Dedifferentiated amniotic fluid mesenchymal stem cell (primary cell): Measurements from ENCODE around the gene ZNFX1.

Experiments used
- DNase-seq: peaks from one replicate; pipeline ENCODE4 v3.0.0-alpha.2; 2016; ENCODE audit errors: extremely low spot score

ZNFX1 gene

DNA sequence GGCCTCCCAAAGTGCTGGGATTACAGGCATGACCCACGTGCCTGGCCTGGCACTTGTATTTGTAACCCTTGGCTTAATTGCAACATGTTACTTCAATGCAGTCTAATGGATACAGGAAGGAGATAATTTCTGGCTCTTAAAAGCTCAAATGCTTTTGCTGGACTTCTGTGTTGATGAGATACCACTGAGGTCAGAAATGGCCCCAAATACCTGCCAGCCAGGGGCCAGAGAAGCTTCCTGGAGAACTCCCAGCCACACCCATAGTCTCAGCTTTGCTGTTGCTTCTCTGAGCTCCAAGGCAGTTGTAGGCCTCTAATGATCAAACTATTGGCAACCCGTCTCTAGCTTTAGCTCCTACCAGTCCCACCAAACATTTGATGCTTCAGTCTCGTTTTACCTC, 14.2 kb upstream of the ZNFX1 start:
- no peak for DNase-seq

DNA sequence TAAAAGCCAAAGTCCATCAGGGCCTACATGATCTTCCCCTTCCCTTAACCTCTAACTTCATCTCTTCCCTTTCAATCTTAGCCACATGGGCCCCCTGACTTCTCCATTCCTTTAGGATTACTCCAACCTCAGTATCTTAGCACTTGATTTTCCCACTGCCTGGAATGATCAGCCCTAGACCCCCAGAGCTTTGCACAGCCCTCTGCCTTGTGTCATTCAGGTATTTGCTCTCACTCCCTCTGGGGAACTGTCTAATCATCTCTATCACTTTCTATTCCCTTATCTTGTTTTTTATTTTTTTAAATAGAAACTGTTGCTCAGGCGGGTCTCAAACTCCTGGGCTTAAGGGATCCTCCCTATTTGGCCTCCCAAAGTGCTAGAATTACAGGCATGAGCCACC, 13.3 kb upstream of the ZNFX1 start:
- DNase-seq: no peak

DNA sequence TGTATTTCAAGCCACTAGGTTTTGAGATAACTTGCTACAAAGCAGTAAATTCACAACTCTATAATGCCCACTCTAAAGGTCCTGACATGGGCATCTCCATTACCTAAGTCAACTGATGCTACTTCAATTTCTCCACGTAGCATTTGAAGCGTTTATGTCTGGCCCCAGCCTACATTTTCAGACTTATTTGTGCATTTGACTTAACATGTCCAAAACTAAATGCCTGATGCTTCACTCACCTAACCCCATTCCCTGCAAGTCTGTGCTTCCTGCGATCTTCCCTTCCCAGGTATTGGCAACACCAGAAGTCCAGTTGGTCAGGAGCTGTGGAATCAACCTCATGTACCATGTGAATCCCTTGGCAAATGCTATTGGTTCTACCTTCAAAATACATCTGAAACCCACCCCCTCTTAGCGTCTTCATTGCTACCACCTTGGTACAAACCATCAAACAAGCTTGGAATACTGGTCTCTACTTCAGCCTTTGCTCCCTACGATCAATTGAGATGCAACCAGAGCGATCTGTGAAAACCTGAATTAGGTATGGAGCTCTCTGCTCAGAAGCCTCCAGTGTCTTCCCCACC, 12.8 kb upstream of the ZNFX1 start:
- DNase-seq: no peak

DNA sequence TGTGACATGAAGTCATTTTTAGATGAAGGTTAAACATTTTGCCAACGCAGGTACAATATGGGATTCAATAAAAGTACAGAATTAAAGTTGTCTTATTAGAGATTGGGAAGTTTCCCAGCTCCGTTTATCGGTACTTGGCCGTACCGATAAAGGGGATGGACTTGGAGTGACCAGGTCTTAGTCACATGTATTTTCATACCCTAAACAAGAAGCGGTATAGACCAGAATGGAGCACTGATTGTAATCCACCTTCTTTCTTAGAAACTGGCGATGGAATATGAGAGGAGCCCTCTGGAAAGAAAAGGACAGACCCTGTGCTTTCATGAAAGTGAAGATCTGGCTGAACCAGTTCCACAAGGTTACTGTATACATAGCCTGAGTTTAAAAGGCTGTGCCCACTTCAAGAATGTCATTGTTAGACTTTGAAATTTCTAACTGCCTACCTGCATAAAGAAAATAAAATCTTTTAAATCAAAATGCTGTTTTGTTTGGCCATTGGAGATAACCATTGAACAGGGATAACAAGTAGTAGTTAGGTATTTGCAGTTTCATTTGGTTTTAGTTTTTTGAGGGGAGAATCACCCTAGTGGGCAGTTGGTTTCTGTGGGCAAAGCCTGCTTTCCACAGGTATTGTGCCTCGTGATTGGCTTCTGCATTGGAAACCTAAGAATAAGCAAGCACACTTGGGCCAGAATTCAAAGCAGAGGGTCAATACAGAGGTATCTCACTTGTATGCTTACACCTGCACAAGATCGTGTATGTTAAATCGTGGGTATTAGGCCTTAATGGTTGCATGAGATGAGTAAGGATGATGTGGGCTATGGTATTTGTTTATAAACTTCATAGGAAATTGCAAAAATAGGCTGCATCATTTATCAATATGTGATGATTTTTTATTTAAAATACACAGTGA, 11.2 kb upstream of the ZNFX1 start:
- no peak for DNase-seq

DNA sequence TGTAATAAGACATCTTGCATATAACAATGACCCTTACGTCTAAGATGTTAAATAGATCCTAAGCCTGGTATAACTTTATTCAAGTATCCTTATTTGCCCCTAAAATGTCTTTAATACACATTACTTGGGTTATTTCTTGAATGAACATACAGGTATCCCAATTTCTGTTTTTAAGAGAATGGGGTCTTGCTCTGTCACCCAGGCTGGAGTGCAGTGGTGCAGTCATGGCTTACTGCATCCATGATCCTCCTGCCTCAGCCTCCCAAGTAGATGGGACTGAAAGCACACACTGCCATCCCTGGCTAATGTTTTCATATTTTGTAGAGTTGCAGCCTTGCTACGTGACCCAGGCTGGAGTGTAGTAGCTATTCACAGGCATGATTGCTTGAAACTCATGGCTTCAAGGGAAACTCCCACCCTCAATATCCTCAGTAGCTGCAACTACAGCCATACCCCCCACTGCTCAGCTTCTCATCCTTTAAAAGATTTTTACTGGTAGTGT, 10.4 kb upstream of the ZNFX1 start:
- no peak for DNase-seq

DNA sequence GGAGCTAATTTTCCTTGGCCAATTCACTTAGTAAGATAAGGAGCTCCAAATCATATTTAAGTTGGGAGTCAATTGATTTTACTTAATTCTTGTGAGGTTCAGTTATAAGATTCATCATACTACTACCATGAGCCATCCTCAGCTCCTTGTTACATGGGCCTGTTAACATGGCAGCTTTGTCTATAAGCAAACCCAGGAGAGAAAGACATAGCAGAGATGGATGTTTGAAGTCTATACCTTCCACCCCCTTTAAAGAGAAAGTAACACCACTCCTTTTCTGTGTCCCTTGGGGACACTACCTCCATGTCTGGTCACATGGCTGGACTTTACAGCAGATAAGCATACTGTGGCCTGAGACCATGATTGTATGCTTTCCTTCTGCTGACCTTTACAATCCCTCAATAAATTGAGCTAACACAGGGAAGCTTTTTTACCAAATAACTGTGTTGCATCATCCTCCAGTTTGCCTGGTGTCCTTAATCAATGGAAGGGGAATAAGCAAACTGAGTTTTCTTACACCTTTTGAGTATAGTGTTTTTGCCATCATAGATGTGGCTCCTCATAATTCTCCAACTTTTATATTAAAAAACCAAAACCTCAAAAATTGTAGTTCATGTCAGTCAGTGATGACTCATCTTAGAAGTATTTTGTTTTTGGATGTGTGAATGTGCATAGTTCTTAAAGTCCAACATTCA, 9.8 kb upstream of the ZNFX1 start:
- DNase-seq: peak; percentile 70

DNA sequence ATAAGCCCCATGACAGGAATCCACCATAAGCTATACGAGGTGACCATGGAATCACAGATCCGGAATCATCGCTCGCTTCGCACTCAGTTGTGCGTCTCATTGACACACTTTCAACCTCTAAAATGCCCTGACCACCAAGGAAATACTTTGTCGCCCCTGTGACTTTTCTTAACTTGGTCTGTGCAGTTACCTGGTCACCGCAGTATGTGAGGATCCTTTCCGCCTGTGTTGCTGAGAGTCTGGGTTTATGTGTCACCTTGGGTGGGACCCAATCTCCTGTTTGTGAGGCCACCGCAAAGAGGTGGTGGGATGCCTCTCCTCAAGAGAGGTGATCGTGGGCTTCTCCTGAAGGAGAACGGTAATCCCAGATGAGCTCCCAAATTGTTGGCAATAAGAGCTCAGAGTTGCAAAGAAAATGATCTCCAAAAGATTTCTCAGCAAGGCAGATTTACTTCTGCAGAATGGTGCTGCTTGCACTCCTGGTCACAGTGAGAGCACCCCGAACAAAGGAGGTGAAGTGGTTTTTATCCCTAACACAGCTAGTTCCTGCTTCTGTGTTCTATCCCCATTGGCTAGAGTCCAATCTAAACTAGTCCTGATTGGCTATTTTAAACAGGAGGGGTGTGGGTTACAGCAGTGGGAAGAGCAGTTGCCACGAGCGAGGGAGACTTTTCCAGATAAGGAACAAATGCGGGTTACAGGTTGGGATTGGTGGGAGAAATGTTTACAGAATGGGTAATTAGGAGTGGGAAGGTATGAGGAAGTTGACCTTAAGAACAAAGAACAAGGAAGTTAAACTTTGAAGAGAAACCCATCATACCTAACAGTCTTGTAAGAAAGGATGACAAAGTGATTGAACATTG, 9.1 kb upstream of the ZNFX1 start:
- DNase-seq: no peak

DNA sequence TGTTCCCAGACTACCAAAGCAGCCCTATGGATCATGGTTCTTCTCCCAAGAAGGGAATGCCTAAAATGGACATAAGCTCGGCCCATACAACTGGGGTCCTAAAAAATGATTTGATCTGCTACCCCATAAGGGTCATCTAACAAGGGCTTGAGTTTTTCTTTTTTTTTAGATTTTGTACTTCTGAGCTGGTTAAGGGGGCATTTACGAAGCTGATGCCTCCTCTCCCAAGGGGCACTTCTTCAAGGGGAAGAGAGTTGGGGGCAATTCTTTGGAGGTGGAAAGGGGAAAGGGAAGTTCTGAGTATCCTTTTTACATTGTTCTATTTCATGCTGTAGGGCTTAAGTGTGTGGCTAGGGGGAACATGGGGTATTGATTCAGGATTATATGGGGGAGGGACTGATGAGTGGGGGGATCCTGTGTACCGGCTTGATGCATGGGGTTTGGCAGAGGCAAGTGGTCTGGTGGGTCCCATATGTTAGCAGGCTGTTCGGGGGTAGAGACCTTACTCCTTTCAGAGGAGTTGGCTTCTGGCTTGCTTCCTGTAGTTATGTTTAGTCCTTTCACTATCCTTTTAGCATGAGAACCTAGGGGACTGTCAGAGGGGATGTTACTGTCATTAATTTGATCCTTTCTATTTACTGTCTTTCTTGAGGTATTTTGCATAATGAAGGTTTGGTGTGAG, 8.1 kb upstream of the ZNFX1 start:
- no peak for DNase-seq

DNA sequence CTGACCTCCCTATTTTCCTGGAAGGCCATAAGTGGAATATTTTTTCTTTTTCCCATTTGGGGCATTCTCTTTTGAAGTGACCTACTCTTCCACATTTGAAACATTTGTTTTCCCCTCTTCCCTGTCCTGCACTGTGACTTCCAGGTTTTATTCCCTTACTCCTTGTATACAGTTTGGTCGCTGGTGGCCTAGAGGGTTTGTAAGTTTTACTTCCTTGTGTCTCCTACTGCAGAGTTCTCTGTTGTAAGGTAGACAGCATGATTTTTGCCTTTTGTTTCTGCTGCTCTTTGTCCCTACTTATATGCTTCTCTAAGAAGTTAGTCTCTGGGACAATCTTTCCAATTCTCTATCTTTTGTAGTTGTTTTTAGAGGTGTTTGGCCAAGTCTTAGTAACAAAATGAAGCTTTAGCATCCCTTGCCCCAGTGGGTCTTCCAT, 7.4 kb upstream of the ZNFX1 start:
- DNase-seq: no peak

DNA sequence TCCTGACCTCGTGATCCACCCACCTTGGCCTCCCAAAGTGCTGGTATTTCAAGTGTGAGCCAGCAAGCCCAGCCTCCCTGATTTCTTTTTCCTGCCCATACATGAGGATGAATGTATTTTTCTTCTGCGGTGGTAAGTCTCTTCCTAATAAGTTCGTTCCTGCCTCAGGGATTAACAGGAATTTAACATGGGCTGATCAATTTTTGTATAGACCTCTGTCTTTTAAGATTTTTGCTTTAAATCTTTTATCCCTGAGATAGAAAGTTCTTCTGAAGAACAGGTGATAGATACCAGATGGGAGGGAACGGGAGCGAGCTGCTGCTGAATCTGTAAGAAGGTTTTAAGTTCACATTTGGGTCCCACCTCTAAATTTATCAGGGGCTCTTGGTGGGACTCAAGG, 7.0 kb upstream of the ZNFX1 start:
- no peak for DNase-seq

DNA sequence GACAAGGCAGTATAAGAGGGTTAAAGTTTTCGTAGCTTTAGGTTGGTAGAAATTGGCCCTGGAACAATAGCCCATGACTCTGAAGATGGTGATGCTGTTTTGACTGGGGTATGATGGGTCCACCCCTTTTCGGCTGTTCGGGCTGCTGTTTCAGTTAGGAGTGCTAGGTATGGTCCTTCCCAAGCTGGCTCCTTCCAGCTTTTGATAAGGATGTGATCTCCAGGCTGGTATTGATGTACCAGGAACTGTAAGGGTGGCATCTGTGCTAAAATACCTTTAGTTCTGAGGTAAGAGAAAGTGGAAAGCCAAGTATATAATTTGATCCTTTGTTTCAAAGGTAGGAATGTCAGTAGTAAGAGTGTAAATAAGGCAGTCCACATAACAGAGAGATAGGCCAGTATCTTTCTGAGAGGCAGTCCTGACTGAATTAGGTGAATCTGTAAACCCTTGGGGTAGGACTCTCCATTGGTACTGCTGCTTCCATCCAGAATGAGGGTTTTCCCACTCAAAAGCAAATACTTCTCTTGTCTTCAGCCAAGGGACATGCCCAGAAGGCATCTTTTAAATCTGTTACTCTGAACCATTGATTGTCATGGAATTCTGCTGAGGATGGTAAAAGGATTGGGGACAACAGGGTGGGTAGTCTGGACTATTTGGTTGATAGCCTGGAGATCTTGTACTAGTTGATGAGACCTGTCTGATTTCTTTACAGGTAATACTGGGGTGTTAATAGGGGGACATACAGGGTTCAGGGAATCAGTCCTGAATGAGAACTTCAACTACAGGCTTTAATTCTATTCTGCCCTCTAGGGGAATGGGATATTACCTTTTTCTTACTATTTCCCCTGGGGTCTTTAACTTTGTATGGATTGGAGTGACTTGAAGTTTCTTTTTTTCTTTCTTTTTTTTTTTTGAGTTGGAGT, 6.1 kb upstream of the ZNFX1 start:
- no peak for DNase-seq

DNA sequence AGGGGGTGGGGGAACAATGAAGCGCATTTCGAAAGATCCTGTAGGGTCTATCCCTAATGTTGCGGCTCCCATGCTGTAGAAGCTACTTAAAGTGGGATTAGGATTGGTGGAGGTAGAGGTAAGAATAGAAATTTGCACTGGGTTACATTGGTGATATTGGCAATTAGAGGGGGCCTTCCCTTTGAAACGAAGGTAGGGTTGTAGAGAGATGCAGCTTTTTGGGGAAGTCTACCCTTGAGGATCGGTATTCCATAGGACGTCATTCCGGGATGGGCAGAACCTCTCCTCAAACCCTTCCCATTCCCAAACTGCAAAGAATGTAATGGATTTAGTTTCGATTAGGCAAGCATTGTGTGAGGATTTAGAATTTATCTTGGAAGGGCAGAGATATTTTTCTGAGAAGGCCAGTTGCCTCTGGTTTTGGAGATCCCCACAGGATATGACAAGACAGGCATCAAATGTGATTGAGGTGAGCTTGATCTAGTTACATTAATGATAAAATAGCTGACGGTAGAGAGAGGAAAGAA, 5.4 kb upstream of the ZNFX1 start:
- DNase-seq: no peak

DNA sequence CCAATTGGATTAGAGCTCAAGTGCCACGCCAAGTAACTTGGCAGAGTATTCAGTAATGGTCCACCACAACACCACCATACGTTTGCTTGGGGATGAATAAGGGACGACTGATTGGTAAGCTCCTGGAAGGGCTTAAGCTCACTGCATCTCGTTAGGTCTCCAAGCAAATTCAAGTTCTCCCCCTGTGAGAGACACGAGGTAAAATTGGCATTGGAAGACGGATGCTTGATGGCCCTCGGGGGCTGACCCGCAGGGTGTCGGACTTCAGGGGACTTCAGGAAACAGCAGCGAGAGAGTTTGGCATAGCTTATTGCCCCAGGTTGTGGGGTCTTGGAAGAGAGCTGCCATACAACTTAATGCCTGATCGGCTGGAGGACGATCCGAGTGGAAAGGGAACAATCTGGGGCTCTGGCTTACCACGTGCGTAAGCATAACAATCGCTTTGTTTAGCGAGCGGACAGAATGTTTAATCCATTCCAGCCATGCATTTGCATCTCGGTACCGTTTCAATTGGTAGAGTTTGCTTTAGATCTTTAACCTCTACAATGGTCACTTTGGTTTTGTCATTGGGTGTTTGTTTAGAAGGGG, 4.8 kb upstream of the ZNFX1 start:
- DNase-seq: no peak

DNA sequence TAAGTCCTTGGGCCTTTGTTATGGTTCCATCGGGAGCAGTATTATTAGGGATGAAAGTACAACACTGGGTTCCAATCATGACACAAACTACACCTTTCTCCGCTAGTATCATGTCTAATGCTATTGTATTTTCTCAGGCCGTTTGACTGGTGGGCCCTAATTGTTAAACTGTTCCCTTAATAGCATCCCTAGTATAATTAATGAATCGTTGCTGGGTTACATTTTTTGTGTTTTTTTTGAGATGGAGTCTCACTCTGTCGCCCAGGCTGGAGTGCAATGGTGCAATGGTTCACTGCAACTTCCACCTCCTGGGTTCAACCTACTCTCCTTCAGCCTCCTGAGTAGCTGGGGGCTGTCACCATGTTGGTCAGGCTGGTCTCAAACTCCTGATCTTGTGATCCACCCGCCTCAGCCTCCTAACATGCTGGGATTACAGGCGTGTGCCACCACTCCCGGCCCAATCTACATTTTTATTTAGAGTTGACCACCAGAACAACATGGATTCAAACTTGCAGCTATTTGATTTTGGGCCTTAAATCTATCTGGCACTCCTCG, 4.1 kb upstream of the ZNFX1 start:
- no peak for DNase-seq

DNA sequence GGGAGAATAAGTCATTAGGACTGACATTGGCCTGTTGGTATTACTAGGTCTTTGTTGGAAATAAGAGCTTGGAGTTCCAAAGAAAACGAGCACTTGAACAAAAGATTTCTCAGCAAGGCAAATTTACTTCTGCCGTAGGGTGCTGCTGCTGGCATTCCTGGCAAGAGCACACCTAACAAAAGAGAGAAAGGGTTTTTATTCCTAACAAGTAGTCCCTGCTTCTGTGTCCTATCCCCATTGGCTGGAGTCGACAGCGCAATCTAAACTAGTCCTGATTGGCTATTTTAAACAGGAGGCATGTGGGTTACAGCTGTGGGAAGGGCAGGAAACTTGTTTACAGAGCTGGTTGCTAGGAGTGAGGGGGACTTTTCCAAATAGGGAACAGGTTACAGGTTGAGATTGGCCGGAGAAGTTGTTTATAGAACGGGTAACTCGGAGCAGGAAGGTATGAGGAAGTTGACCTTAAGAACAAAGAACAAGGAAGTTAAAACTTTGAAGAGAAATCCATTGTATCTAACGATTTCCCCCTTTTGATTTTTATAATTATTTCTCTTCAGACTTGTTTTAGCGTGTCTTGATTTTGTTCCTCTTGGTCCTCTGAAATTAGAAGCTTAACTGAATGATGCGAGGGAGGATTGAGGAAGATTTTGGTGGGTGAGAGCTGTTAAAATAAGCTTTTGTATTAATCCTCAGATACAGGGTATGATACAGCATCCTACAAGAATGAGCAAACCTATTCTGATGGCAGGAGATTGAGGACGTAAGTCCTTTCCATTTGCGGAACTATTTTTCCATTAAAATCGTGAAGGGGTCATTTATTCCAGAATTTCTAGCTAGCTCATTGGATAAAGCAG, 3.4 kb upstream of the ZNFX1 start:
- no peak for DNase-seq

DNA sequence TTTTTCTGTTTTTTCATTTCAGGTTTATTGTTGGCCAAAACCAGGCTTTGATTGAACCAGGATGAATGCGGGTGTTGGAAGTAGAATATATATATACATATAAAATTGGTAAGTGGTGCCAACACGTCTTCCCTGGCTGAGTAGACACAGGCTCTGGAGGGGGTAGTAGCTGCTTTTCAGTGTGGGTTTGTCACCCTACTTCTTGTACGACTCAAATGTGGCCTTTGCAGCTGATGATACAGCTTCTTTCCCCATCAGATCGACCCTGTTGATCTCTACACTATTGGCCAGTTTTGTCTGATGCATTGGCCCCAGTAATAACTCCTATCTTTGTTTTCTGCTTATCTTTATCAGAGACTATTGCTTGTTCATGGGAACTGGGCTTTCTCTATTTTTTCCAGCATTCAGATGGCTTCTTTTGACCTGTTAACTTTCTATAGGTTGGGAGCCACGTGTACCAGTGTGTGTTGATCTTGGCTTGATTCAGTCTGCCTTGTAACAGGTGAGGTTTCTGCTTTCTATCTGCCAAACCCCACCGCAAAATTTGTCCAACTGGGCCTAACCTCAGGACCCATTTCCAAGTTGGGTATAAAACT, 2.7 kb upstream of the ZNFX1 start:
- no peak for DNase-seq

DNA sequence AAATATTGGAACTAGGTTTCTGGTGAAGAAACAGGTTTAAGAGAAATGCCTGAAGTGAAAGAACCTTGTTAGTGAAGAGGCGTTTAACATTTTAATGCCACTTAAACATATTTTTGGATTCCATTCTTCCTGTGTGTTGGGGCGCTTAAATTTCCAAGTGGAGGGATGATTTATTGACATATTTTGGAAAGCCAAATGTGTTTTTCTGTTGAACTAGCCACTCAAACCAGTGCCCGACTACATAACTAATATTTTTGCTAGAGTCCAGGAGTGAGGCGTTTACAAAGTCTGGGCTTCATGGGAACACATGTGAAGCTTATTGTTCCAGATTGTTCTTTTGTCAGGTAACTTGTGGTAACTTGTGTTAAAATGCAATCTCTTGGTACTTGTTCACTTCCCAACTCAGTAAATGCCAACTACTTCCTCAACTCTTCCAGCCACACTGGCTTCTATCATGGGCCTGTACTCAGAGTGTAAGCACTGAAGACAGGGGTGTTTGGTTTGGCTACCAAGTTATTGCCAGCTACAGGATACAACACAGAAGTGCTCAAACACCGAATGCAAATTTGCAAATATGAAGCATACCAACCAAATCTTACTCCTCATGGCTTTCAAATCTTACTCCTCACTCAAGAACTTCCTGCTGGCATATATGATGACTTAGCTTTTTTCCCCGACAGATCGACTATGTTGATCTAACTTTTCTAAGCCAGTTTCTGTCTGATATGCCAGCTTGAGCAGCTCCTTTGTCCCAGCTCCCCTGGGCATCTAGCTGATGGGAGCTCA, 2.0 kb upstream of the ZNFX1 start:
- DNase-seq: no peak
